Lung (tissue), 12 donors: Measurements from ENCODE around the gene EHD3. TPM values are rescaled to one million over a fixed set of nuclear protein-coding genes. Genes with fewer than 3 reads are reported as not detected.

Experiments
- ATAC-seq: fragments of 200-7000 bp; cut with Tn5 transposase; one replicate; pipeline ENCODE4 v1.9.1; 2020; ENCODE audit warnings: moderate number of reproducible peaks; ENCODE audit not compliant: insufficient read depth, low FRiP score
- DNase-seq, 3 donors: peaks; one replicate each; pipeline ENCODE4 v3.0.0-alpha.2; 2013 to 2017
- H3K27ac ChIP-seq, 2 donors: one replicate each; pipeline ENCODE4 v1.5.1; 2013; ENCODE audit warnings: mild to moderate bottlenecking in 2 of 2, moderate library complexity in 2 of 2, control low read depth in 1 of 2, inconsistent platforms in 1 of 2, low read depth in 1 of 2, low read length in 1 of 2
- H3K27me3 ChIP-seq, 3 donors: one replicate each; pipeline ENCODE4 v1.5.1; 2013; ENCODE audit warnings: low read length in 2 of 3; ENCODE audit not compliant: control insufficient read depth in 3 of 3, insufficient read depth in 3 of 3
- H3K36me3 ChIP-seq, 4 donors: one replicate each; pipeline ENCODE4 v1.5.1; 2013; ENCODE audit warnings: low read length in 4 of 4, mild to moderate bottlenecking in 1 of 4, moderate library complexity in 1 of 4; ENCODE audit not compliant: control insufficient read depth in 4 of 4, insufficient read depth in 4 of 4
- H3K4me1 ChIP-seq, 5 donors: one replicate each; pipeline ENCODE4 v1.5.1; 2013; ENCODE audit warnings: low read length in 5 of 5, mild to moderate bottlenecking in 2 of 5, moderate library complexity in 1 of 5; ENCODE audit not compliant: control insufficient read depth in 5 of 5, insufficient read depth in 5 of 5
- H3K4me3 ChIP-seq: one replicate; pipeline ENCODE4 v1.5.1; 2013; ENCODE audit warnings: mild to moderate bottlenecking, control low read depth, moderate library complexity
- H3K9ac ChIP-seq, 2 donors: one replicate each; pipeline ENCODE4 v1.5.1; 2013; ENCODE audit warnings: low read length in 2 of 2, control low read depth in 1 of 2; ENCODE audit not compliant: insufficient read depth in 1 of 2
- H3K9me3 ChIP-seq, 4 donors: one replicate each; pipeline ENCODE4 v1.5.1; 2013; ENCODE audit warnings: low read length in 3 of 4, mild to moderate bottlenecking in 1 of 4, moderate library complexity in 1 of 4; ENCODE audit not compliant: control insufficient read depth in 4 of 4, insufficient read depth in 3 of 4
- CTCF ChIP-seq: IDR thresholded peaks from 2 replicates; pipeline ENCODE4 v1.5.1; 2012; ENCODE audit warnings: mild to moderate bottlenecking; ENCODE audit errors: control extremely low read depth, extremely low read depth
- WGBS, 2 donors: extraction: QIAGEN DNeasy Blood & Tissue Kit; methylation state at CpG; one replicate each; pipeline ENCODE4 v1.1.7; 2013; 5-methylcytosine and 5-hydroxymethylcytosine counted together
- polyA plus RNA-seq, 2 donors: library from polyadenylated mRNA; stranded (reverse); fragments of 200-250 nt; gene quantifications; one replicate each; pipeline ENCODE4 v1.2.1, GENCODE V29; 2013
- total RNA-seq, 2 donors: library from RNA; depleted of rRNA in 1 of 2; stranded (reverse); fragments of >200 nt in 1 of 2; gene quantifications; one replicate each; pipeline ENCODE4 v1.2.1, GENCODE V29; 2014 to 2021
- donor health status: control.
- donor health status: control.
- donor health status: Bipolar disorder and iron deficiency.
- donor health status: healthy.
- donor health status: DM: yes; HTN: yes; CAD: no.

EHD3 gene
- total and polyA plus RNA-seq, 4 donors, result 1.5 to 9.5 (median 5.1) TPM

GRCh38 chr2:31202833-31203232 is 31.1 kb upstream of the EHD3 start:
- H3K9ac ChIP-seq, result no peak overlapping the region
- 85 to 92% methylated on average over 5 of the region's 5 CpGs for WGBS, 2 donors
- DNase-seq (no peak), ATAC-seq (no peak)
- no peak overlapping the region for H3K4me3 ChIP-seq
- H3K27me3 ChIP-seq, result no peaks in the 10 kb centered on the region
- no peaks in the 10 kb centered on the region for H3K9me3 ChIP-seq
- no peaks in the 10 kb centered on the region for H3K36me3 ChIP-seq
- H3K4me1 ChIP-seq, result peaks cover 0 to 9% (median 0%) of the 10 kb centered on the region in 5 donors
- no peak for TF ChIP-seq CTCF
- no peak overlapping the region for H3K27ac ChIP-seq

DNA sequence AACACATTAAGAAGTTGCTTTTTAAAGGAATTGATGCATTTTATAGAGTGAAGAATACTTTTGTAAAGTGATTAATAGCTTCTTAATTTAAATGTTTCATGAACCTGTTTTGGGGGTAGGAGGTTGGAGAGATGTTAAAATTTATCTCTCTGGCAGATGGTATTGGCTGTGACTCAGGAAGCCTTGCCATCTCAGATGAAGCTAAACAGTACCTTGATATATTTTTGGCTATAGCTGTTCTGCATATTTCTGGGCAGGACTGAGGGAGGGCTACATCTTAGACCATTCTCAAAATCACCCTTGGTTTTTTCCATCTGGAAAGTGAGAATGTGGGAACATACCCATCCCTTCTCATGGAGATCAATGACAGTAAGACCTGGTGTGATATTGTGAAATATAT is 30.0 kb upstream of the EHD3 start:
- Histone ChIP-seq H3K4me3 (no peak overlapping the region), H3K36me3 (no peaks in the 10 kb centered on the region), H3K27ac (no peak overlapping the region), H3K27me3 (no peaks in the 10 kb centered on the region), H3K4me1 (peaks cover 0 to 9% (median 0%) of the 10 kb centered on the region in 5 donors), H3K9ac (no peak overlapping the region), H3K9me3 (no peaks in the 10 kb centered on the region)
- DNase-seq (no peak), ATAC-seq (no peak)
- TF ChIP-seq CTCF, result no peak

GRCh38 chr2:31204783-31205182 is 29.2 kb upstream of the EHD3 start:
- H3K36me3 ChIP-seq, result no peaks in the 10 kb centered on the region
- no peaks in the 10 kb centered on the region for H3K9me3 ChIP-seq
- WGBS, 2 donors, result 85 to 95% methylated on average over 6 of the region's 6 CpGs
- no peak overlapping the region for H3K9ac ChIP-seq
- no peaks in the 10 kb centered on the region for H3K27me3 ChIP-seq
- TF ChIP-seq CTCF, result no peak
- H3K4me3 ChIP-seq, result no peak overlapping the region
- peaks cover 0 to 9% (median 0%) of the 10 kb centered on the region in 5 donors for H3K4me1 ChIP-seq
- no peak overlapping the region for H3K27ac ChIP-seq
- ATAC-seq (no peak), DNase-seq (no peak)

DNA sequence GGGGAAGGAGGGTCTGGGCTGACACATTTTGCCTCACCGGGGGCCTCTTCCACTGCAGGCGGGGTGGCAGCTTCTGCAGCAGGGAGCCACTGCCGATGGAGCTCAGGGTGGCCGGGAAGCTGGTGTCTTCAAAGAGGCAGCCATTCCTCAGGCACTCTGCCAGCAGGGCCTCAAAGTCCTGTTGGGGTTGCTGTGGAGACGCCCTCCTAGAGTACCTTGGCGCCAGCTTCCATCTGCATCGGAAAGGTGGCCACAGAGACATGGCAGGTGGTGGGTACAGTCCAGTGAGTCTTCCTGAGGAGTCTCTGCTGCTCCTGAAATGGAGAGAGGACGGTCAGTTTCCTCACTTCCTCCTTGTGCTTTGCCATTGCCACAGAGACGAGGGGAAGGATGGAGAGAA is 28.8 kb upstream of the EHD3 start:
- no peak for TF ChIP-seq CTCF

More for the DNA sequence above, 28.8 kb upstream of the EHD3 start:
- Histone ChIP-seq H3K27ac (no peak overlapping the region), H3K4me1 (peaks cover 0 to 9% (median 0%) of the 10 kb centered on the region in 5 donors), H3K9ac (no peak overlapping the region), H3K9me3 (no peaks in the 10 kb centered on the region), H3K4me3 (no peak overlapping the region), H3K27me3 (no peaks in the 10 kb centered on the region), H3K36me3 (no peaks in the 10 kb centered on the region)
- DNase-seq (no peak), ATAC-seq (no peak)
- 83 to 85% methylated on average over 9 of the region's 9 CpGs for WGBS, 2 donors
